Stimulated activated naive CD8-positive, alpha-beta T cell treated with anti-CD3 and anti-CD28 coated beads, Interleukin-15, amount 100 ng/mL, for 72 hours (primary cell): ENCODE data around the gene PITX1.
"Not testable (repeated sequence)": the region's sequence is repeated elsewhere in the genome, so short reads cannot be mapped to it uniquely, and the experiment has no call there.

Experiments used
- ATAC-seq: fragments of 150-1000 bp; cut with Tn5 transposase; 2 replicates; pipeline ENCODE4 v1.10.0; 2021; ENCODE audit warnings: mild to moderate bottlenecking, moderate library complexity
- DNase-seq, 2 donors: peaks; one replicate each; pipeline ENCODE4 v3.0.0; 2021 to 2022
- H3K27ac Mint-ChIP-seq, 2 donors: one replicate each; pipeline ENCODE4 v1.8.0; 2022; ENCODE audit warnings: mild to moderate bottlenecking in 2 of 2, mixed read lengths in 2 of 2, moderate library complexity in 2 of 2
- H3K27me3 Mint-ChIP-seq: one replicate; pipeline ENCODE4 v1.8.0; 2022; ENCODE audit warnings: mixed read lengths
- H3K4me1 Mint-ChIP-seq: one replicate; pipeline ENCODE4 v1.8.0; 2022; ENCODE audit warnings: mild to moderate bottlenecking, mixed read lengths
- H3K4me3 Mint-ChIP-seq, 2 donors: one replicate each; pipeline ENCODE4 v1.8.0; 2022; ENCODE audit warnings: mild to moderate bottlenecking in 2 of 2, mixed read lengths in 2 of 2, moderate library complexity in 1 of 2
- H3K9me3 Mint-ChIP-seq, 2 donors: one replicate each; pipeline ENCODE4 v1.8.0; 2022; ENCODE audit warnings: mixed read lengths in 2 of 2

The PITX1 gene

DNA sequence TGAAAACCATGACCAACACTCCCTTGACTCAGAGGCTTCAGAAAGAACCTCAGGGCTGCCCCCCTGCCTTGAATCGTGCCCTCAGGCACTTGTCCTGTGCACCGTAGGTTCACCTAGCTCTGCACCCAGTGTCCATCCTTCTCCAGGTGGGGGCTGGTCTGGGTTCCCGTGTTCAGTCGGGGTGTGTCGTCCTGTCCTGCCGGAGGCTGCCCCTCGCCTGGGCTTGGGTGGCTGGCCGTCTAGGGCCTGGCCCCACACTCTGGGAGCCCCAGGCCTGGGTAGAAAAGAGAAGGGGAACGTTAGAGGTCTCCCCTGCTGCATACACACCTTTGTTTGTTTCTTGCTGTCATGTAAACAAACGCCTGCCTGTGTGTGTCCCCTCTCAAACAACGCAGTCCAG lies 37.0 kb downstream of the PITX1 start:
- Mint-ChIP-seq H3K27ac (no peak overlapping the region), H3K4me3 (no peak overlapping the region), H3K9me3 (no peaks in the 10 kb centered on the region), H3K4me1 (no peaks in the 10 kb centered on the region), H3K27me3 (no peaks in the 10 kb centered on the region)
- ATAC-seq (no peak), DNase-seq (no peak)

DNA sequence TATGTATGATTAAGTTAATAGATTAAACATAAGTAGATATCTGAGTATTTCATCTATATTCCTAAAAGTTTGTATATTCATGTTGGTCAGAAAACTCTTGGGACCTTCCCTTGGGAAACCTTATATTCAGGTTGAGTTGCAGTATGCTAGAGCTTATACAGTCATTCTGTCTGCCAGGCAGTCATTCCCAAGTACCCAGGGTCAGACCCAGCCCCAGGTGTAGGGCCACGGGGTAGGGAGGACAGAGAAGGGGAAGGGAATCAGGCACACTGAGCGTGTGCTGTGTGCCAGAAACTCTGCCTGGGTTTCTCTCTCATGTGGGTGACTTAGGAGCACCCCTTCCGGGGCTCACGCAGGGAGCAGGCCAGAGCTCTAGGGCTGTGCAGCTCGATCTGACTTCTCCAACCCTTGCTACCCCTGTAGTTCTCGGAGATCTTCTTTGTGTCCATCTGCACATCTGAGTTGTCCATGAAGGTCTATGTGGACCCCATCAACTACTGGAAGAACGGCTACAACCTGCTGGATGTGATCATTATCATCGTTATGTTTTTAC lies 38.1 kb downstream of the PITX1 start:
- no peaks in the 10 kb centered on the region for H3K4me1 Mint-ChIP-seq
- H3K4me3 Mint-ChIP-seq: no peak overlapping the region
- no peaks in the 10 kb centered on the region for H3K27me3 Mint-ChIP-seq
- ATAC-seq (no peak), DNase-seq (no peak)
- H3K9me3 Mint-ChIP-seq: no peaks in the 10 kb centered on the region
- H3K27ac Mint-ChIP-seq: no peak overlapping the region

DNA sequence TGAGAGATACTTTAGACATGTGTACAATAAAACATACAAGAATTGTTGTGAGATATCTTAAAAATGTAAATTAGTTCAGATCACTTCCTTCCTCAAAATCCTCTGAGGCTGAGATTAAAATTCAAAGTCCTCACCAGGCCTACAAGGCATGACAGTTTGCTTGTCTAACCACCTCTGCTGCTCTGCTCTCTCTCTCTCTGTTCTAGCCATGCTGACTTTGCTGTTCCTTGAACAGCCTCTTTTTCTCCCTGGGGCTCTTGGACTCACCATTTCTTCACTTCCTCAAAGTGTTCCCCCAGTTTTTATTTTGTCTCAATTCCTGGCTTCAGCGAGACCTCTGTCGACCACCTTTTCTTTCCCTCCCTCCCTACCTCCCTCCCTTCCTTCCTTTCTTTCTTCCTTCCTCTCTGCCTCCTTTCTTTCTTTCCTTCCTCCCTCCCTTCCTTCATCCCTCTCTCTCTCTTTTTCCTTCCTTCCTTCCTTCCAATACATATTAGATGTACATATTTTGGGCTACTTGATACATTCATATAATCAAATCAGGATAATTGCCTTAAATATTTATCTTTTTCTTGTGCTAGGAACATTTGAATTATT lies 39.4 kb downstream of the PITX1 start:
- no peaks in the 10 kb centered on the region for H3K4me1 Mint-ChIP-seq
- H3K9me3 Mint-ChIP-seq: no peaks in the 10 kb centered on the region
- H3K27me3 Mint-ChIP-seq: no peaks in the 10 kb centered on the region
- H3K27ac Mint-ChIP-seq: no peak overlapping the region
- DNase-seq (no peak), ATAC-seq (no peak)
- H3K4me3 Mint-ChIP-seq: no peak overlapping the region

DNA sequence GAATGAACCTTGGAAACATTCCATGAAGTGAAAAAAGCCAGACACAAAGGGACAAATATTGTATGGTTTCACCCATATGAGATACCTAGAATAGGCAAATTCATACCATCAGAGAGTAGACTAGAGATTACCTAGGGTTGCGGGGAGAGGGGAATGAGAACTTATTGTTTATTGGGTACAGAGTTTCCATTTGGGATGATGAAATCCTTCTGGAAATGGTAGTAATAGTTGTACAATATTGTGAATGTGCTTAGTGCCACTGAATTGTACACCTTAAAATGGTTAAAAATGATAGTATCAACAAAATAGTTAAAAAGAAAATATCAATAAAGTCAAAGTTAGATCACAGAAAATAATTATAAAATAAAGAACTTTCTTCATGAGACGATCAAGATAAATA lies 40.9 kb downstream of the PITX1 start:
- no peak overlapping the region for H3K4me3 Mint-ChIP-seq
- no peaks in the 10 kb centered on the region for H3K27me3 Mint-ChIP-seq
- no peaks in the 10 kb centered on the region for H3K9me3 Mint-ChIP-seq
- ATAC-seq (no peak), DNase-seq (no peak)
- no peak overlapping the region for H3K27ac Mint-ChIP-seq
- H3K4me1 Mint-ChIP-seq: no peaks in the 10 kb centered on the region

DNA sequence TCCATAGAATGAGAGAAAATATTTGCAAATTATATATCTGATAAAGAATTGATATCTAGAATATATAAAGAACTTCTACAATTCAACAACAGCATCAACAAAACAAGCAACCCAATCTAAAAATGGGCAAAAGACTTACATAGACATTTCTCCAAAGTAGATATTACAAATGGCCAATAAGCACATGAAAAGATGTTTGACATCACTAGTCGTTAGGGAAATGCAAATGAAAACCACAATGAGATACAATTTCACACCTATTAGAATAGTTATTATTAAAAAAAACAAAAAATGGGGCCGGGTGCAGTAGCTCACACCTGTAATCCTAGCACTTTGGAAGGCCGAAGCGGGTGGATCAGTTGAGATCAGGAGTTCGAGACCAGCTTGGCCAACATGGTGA lies 41.9 kb downstream of the PITX1 start:
- Mint-ChIP-seq H3K27ac (no peak overlapping the region), H3K4me1 (no peaks in the 10 kb centered on the region), H3K9me3 (no peaks in the 10 kb centered on the region), H3K4me3 (no peak overlapping the region), H3K27me3 (no peaks in the 10 kb centered on the region)
- ATAC-seq (no peak), DNase-seq (no peak)

DNA sequence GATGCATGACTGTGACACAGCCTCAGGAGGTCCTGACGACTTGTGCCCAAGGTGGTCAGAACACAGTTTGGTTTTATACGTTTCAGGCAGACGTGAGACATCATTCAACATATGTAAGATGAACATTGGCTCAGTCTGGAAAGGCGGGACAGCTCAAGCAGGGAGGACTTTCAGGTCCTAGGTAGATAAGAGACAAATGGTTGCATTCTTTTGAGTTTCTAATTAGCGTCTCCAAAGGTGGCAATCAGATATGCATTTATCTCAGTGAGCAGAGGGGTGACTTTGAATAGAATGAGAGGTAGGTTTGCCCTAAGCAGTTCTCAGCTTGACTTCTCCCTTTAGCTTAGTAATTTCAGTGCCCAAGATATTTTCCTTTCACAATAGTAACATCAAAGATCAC lies 43.8 kb downstream of the PITX1 start:
- H3K4me1 Mint-ChIP-seq, H3K27me3 Mint-ChIP-seq, H3K4me3 Mint-ChIP-seq, DNase-seq, ATAC-seq, H3K27ac Mint-ChIP-seq, H3K9me3 Mint-ChIP-seq: not testable (repeated sequence)

DNA sequence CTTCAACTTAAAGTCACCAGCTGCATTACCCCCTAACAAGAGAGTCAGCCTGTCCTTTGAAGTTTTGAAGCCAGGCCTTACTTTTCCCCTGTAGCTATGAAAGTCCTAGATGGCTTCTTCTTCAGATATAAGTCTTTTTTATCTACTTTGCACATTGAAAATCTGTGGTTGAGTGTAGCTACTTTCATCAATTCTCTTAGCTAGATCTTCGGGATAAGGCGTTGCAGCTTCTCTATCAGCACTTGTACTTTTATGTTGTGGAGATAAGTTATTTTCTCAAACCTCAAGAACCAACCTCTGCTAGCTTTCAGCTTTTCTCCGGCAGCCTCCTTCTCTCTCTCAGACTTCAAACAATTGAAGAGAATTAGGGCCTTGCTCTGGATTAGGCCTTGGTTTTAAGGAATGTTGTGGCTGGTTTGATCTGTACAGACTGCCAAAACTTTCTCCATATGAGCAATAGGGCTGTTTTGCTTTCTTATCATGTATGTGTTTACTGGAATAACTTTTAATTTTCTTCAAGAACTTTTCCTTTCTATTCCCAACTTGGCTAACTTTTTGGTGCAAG lies 44.7 kb downstream of the PITX1 start:
- Mint-ChIP-seq H3K9me3 (peaks cover under 1% of the 10 kb centered on the region in 2 donors), H3K27ac (no peak overlapping the region), H3K4me3 (no peak overlapping the region), H3K27me3 (no peaks in the 10 kb centered on the region), H3K4me1 (no peaks in the 10 kb centered on the region)
- DNase-seq (no peak), ATAC-seq (no peak)

DNA sequence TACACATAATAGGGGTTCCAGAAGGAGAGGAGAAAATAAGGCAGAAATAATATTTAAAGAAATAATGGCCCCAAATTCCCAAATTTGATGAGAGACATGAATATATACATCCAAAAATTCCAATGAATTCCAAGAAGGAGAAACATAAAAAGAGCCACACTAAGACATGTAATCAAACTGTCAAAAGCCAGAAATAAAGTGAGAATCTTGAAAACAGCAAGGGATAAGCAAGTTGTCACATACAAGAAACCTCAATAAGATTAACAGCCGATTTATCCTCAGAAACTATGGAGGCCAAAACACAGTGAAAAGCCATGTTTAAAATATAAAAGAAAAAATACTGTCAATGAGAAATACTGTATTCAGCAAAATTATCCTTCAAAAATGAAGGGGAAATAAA lies 51.8 kb downstream of the PITX1 start:
- DNase-seq: no peak
- H3K27ac Mint-ChIP-seq: no peak overlapping the region
- peaks cover 51 to 52% of the 10 kb centered on the region in 2 donors for H3K9me3 Mint-ChIP-seq
- ATAC-seq: no peak
- no peak overlapping the region for H3K4me3 Mint-ChIP-seq
- H3K4me1 Mint-ChIP-seq: no peaks in the 10 kb centered on the region
- H3K27me3 Mint-ChIP-seq: peaks cover 7% of the 10 kb centered on the region

DNA sequence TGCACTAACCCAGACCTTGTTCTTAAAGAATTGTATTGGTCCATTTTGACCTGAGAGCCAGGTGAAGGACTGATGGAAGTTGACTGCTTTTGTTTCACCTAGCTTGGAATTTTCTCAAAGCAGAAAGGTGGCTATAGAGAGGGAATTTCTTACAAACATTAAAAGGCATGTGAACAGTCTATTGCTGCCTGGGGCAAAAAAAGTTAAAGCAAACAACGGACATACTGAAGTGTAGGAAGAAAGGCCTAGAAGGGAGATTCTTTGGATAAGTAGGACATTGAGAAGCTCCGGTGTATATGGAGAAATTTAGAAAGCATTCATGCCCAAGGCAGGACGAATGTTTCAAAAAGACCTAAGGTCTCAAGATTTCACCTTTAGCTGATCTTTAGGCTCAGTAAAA lies 54.6 kb downstream of the PITX1 start:
- peaks cover 7% of the 10 kb centered on the region for H3K27me3 Mint-ChIP-seq
- peaks cover 56 to 60% of the 10 kb centered on the region in 2 donors for H3K9me3 Mint-ChIP-seq
- no peak overlapping the region for H3K4me3 Mint-ChIP-seq
- H3K27ac Mint-ChIP-seq: no peak overlapping the region
- ATAC-seq: no peak
- DNase-seq: no peak
- no peaks in the 10 kb centered on the region for H3K4me1 Mint-ChIP-seq
